ENCODE results near the gene FADS3. TPM values are rescaled to one million over a fixed set of nuclear protein-coding genes. Genes with fewer than 3 reads are reported as not detected.
A peak's percentile ranks its signal among the peaks of the same experiment; 100 is the strongest.

FADS3 gene
- total RNA-seq, 1 experiment from 2014 or later = 313 TPM

- DNase-seq (ENCODE audit: low read depth) = no peak
Observed at GRCh38 chr11:61880031-61880430, 11.3 kb downstream of the FADS3 start.

- no peak for DNase-seq (ENCODE audit: low read depth)
Observed at GRCh38 chr11:61879152-61879551, 12.2 kb downstream of the FADS3 start.

GRCh38 chr11:61875698-61876097 lies 15.6 kb downstream of the FADS3 start:
- no peak for DNase-seq (ENCODE audit: low read depth)

GRCh38 chr11:61874853-61875252 lies 16.5 kb downstream of the FADS3 start:
- no peak for DNase-seq (ENCODE audit: low read depth)

GRCh38 chr11:61874377-61874809 lies 17.0 kb downstream of the FADS3 start:
- no peak for DNase-seq (ENCODE audit: low read depth)

GRCh38 chr11:61873588-61874376 lies 17.6 kb downstream of the FADS3 start:
- DNase-seq (ENCODE audit: low read depth) = no peak

- DNase-seq (ENCODE audit: low read depth) = no peak
Observed at GRCh38 chr11:61872935-61873565, 18.3 kb downstream of the FADS3 start.

GRCh38 chr11:61871158-61871597 lies 20.2 kb downstream of the FADS3 start:
- peak; percentile 74 for DNase-seq (ENCODE audit: low read depth)

GRCh38 chr11:61870541-61871031 lies 20.8 kb downstream of the FADS3 start:
- peak; percentile 37 for DNase-seq (ENCODE audit: low read depth)

- no peak for DNase-seq (ENCODE audit: low read depth)
Observed at GRCh38 chr11:61869708-61870451, 21.5 kb downstream of the FADS3 start.

- no peak for DNase-seq (ENCODE audit: low read depth)
Observed at GRCh38 chr11:61869429-61869707, 22.0 kb downstream of the FADS3 start.

- no peak for DNase-seq (ENCODE audit: low read depth)
Observed at GRCh38 chr11:61868571-61869428, 22.5 kb downstream of the FADS3 start.

GRCh38 chr11:61866958-61867343 lies 24.4 kb downstream of the FADS3 start:
- DNase-seq (ENCODE audit: low read depth) = no peak

- no peak for DNase-seq (ENCODE audit: low read depth)
Observed at GRCh38 chr11:61866231-61866957, 25.0 kb downstream of the FADS3 start.

- DNase-seq (ENCODE audit: low read depth) = no peak
Observed at GRCh38 chr11:61864814-61865775, 26.2 kb downstream of the FADS3 start.

GRCh38 chr11:61863548-61864081 lies 27.7 kb downstream of the FADS3 start:
- DNase-seq (ENCODE audit: low read depth) = no peak

GRCh38 chr11:61862714-61863547 lies 28.4 kb downstream of the FADS3 start:
- no peak for DNase-seq (ENCODE audit: low read depth)

GRCh38 chr11:61861634-61862033 lies 29.7 kb downstream of the FADS3 start:
- no peak for DNase-seq (ENCODE audit: low read depth)

Data from LHCN-M2 (cell line).